LNCaP clone FGC (cell line): Measurements from ENCODE around the gene SLC45A3.
A peak's percentile ranks its signal among the peaks of the same experiment; 100 is the strongest.

Experiments
- DNase-seq: peaks from one replicate; pipeline ENCODE4 v3.0.0-alpha.2; 2011; ENCODE audit warnings: low read depth
- H3K4me3 ChIP-seq: 2 replicates; pipeline ENCODE4 v1.5.1; 2011; ENCODE audit warnings: mild to moderate bottlenecking, low read depth, low read length, control low read depth
- TF ChIP-seq, protein P1 (sequence below): IDR thresholded peaks from 2 replicates; pipeline ENCODE4 v1.5.1; 2012; ENCODE audit warnings: mild to moderate bottlenecking; ENCODE audit not compliant: control insufficient read depth, insufficient read depth; ENCODE audit errors: extremely low read depth

SLC45A3 gene

GRCh38 chr1:205699416-205699815 is 19.1 kb upstream of the SLC45A3 start:
- no peak for DNase-seq
- TF ChIP-seq, protein P1, sequence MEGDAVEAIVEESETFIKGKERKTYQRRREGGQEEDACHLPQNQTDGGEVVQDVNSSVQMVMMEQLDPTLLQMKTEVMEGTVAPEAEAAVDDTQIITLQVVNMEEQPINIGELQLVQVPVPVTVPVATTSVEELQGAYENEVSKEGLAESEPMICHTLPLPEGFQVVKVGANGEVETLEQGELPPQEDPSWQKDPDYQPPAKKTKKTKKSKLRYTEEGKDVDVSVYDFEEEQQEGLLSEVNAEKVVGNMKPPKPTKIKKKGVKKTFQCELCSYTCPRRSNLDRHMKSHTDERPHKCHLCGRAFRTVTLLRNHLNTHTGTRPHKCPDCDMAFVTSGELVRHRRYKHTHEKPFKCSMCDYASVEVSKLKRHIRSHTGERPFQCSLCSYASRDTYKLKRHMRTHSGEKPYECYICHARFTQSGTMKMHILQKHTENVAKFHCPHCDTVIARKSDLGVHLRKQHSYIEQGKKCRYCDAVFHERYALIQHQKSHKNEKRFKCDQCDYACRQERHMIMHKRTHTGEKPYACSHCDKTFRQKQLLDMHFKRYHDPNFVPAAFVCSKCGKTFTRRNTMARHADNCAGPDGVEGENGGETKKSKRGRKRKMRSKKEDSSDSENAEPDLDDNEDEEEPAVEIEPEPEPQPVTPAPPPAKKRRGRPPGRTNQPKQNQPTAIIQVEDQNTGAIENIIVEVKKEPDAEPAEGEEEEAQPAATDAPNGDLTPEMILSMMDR: no peak
- H3K4me3 ChIP-seq: no peak overlapping the region

DNA sequence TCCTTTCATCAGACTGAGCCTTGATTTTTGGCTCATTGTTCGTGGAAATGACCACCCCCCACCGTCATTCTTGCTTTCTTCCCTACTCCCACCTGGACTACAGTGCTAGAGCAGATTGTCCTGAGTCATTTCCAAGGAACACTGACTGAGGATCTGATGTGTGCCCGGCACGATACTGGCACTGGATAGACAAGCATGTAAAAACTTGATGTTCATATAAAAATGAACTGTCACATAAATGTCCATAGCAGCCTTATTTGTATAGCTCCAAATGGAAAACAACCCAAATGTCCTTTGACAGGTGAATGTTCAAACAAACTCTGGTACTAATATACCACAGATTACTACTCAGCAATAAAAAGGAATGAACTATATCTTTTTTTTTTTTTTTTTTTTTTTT is 18.6 kb upstream of the SLC45A3 start:
- TF ChIP-seq, protein P1: no peak
- H3K4me3 ChIP-seq: no peak overlapping the region
- peak; percentile 99 for DNase-seq

- H3K4me3 ChIP-seq: no peak overlapping the region
- no peak for DNase-seq
- TF ChIP-seq, protein P1: no peak
These were observed 13.2 kb upstream of the SLC45A3 start for GRCh38 chr1:205693421-205693991.

DNA sequence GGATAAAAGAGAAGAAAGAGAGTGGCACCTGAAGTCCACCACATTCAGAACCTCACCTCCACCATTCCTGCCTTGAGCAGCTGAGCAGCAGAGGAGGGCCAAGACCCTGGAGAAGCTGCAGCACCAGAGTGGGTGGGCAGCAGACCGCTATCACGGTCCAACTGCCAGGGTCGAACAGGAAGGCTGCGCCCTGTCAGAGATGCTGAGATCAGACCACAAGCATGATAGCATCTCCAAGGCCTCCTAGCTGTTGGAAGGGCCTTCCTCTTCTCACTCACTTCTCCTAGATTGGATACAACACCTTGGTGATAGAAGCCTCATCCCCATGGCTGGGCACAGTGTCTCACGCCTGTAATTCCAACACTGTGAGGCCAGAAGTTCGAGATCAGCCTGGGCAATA is 12.1 kb upstream of the SLC45A3 start:
- DNase-seq: no peak
- TF ChIP-seq, protein P1: no peak
- H3K4me3 ChIP-seq: no peak overlapping the region

- H3K4me3 ChIP-seq: no peak overlapping the region
- DNase-seq: no peak
- TF ChIP-seq, protein P1: no peak
These were observed 9.9 kb upstream of the SLC45A3 start for GRCh38 chr1:205690122-205690756.

- DNase-seq: no peak
- no peak overlapping the region for H3K4me3 ChIP-seq
- TF ChIP-seq, protein P1: no peak
These were observed 9.2 kb upstream of the SLC45A3 start for GRCh38 chr1:205689479-205689878.
